MM.1S (cell line): Measurements from ENCODE around the gene CNNM4.

Experiments used
- EZH2 ChIP-seq: fragments of 300-600 bp; sonication (generic); optimal IDR thresholded peaks from 2 replicates; pipeline ENCODE3; 2017; ENCODE audit warnings: low read depth, mild to moderate bottlenecking, antibody characterized with exemption, low read length, mixed read lengths
- EZH2phosphoT487 ChIP-seq: fragments of 300-600 bp; sonication (generic); IDR thresholded peaks from 2 replicates; pipeline ENCODE4 v1.6.1; 2018; ENCODE audit warnings: antibody characterized with exemption, low read length
- TF ChIP-seq, protein P1 (sequence below): fragments of 300-600 bp; sonication (generic); IDR thresholded peaks from 2 replicates; pipeline ENCODE4 v1.5.1; 2016; ENCODE audit warnings: antibody characterized with exemption, low read length, mixed read lengths

DNA sequence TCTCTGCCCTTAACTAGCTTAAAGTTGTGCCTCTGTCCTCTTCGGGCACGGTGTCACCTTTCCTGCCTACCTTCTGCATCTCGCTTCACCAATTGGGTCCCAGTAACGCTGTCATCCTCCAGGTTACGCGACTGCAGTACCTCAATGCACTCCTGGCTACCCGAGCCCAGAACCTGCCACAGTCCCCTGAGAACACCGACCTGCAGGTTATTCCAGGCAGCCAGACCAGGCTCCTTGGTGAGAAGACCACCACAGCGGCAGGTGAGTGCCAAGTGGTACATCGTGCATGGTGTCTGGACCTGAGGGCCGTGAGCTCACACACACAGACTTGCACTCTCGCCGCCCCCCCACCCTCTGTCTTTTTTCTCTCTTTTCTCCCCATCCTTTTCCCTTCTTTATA lies 68.2 kb downstream of the CNNM4 start:
- no peak for TF ChIP-seq EZH2
- TF ChIP-seq, protein P1, sequence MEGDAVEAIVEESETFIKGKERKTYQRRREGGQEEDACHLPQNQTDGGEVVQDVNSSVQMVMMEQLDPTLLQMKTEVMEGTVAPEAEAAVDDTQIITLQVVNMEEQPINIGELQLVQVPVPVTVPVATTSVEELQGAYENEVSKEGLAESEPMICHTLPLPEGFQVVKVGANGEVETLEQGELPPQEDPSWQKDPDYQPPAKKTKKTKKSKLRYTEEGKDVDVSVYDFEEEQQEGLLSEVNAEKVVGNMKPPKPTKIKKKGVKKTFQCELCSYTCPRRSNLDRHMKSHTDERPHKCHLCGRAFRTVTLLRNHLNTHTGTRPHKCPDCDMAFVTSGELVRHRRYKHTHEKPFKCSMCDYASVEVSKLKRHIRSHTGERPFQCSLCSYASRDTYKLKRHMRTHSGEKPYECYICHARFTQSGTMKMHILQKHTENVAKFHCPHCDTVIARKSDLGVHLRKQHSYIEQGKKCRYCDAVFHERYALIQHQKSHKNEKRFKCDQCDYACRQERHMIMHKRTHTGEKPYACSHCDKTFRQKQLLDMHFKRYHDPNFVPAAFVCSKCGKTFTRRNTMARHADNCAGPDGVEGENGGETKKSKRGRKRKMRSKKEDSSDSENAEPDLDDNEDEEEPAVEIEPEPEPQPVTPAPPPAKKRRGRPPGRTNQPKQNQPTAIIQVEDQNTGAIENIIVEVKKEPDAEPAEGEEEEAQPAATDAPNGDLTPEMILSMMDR, result no peak
- TF ChIP-seq EZH2phosphoT487, result no peak
